ENCODE data around the gene MOGAT1. TPM values are rescaled to one million over a fixed set of nuclear protein-coding genes. Genes with fewer than 3 reads are reported as not detected.

The MOGAT1 gene
- total and polyA plus RNA-seq, 8 donors, result 0.17 to 0.38 (median 0.29) TPM; not detected in 4

DNA sequence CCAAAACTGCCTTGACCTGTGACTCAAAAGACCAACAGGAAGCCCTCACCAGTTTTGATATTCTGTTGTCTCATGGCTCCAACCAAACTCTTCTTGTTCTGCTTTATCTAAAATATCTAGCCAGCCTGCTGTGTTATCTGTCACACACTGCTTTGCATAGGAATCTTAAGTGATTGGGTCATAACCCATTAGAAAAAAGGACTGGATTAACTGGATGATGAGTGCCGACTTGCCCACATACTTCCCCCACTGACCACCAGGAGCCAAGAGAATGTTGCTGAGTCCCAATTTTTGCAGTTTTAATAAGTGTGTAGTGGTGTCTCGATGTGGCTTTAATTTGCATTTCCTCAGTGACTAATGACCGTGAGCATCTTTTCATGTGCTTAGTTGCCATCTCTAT lies 6.5 kb downstream of the MOGAT1 start:
- TF ChIP-seq CTCF (IDR thresholded peaks at IDR 0.05), result no peak
- no peak for DNase-seq
- no peak overlapping the region for H3K4me3 ChIP-seq
- H3K27me3 ChIP-seq, result no peaks in the 10 kb centered on the region
- 71 to 85% methylated on average over 3 of the region's 3 CpGs for WGBS, 2 donors
- no peaks in the 10 kb centered on the region for H3K9me3 ChIP-seq
- ATAC-seq, result no peak
- intact Hi-C loops (cut with DNase I), result no loop called here
- H3K36me3 ChIP-seq, result no peaks in the 10 kb centered on the region
- no peaks in the 10 kb centered on the region for H3K4me1 ChIP-seq
- FAIRE-seq, result no peak
- H3K27ac ChIP-seq, result no peak overlapping the region

GRCh38 chr2:222683805-222684204 lies 12.3 kb downstream of the MOGAT1 start:
- no peak for FAIRE-seq
- no peak for ATAC-seq
- Histone ChIP-seq H3K4me3 (no peak overlapping the region), H3K36me3 (no peaks in the 10 kb centered on the region), H3K9me3 (no peaks in the 10 kb centered on the region), H3K4me1 (no peaks in the 10 kb centered on the region), H3K27me3 (no peaks in the 10 kb centered on the region), H3K27ac (no peak overlapping the region)
- no peak for DNase-seq
- TF ChIP-seq CTCF (IDR thresholded peaks at IDR 0.05), result no peak
- 83 to 84% methylated on average over 3 of the region's 3 CpGs for WGBS, 2 donors
- intact Hi-C loops (cut with DNase I), result no loop called here

DNA sequence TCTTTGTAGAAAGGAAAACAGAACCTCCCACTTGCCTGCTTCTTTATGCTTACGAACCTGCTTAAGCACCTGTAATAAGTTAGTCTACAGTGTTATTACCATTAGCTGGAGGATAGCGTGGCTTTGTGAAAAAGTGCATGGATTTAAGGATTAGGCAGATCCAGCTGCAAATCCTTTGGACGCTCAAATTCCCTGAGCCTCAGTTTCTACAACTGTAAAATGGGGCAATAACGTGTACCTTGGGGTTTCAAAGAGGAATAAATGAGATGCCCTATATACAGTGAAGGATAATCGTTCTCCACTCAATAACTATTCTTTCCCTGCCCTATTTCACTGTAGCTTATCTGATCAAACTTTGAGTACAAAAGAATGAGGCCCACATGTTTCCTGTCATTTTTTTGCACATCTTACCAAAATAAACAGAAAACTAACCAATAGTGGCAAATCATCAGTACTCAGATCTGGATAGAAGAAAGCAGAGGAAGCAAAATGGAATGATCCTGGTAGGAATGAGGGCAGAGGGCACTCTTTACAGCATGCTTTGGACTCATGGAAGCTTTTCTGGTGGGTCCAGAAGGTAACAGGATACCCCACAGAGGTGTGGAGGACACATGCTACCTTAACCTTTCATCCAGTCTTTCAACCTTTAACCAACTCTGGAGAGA lies 14.8 kb downstream of the MOGAT1 start:
- H3K9me3 ChIP-seq, result no peaks in the 10 kb centered on the region
- H3K4me1 ChIP-seq, result no peaks in the 10 kb centered on the region
- TF ChIP-seq CTCF (IDR thresholded peaks at IDR 0.05), result no peak
- ATAC-seq (no peak), DNase-seq (no peak), FAIRE-seq (no peak)
- H3K27me3 ChIP-seq, result no peaks in the 10 kb centered on the region
- no peak overlapping the region for H3K27ac ChIP-seq
- H3K4me3 ChIP-seq, result no peak overlapping the region
- 61 to 73% methylated on average over 5 of the region's 5 CpGs for WGBS, 2 donors
- intact Hi-C loops (cut with DNase I), result no loop called here
- H3K36me3 ChIP-seq, result no peaks in the 10 kb centered on the region

DNA sequence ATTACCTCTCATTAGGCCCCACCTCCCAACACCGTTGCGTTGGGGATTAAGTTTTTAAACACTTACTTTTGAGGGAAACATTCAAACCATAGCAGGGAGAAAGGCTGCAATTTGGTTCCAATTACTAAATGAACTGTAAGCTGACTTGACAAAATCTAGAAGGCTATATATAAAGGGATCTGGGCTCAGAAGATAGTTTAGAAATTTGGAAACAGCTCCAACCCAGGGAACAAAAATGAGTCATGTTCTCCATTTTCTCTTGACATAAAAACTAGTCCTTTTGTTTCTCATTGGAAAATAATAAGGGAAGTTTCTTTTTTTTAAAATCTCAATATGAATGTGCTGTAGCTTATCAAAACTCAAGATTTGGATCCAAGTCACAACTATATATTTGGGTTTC lies 17.5 kb downstream of the MOGAT1 start:
- Histone ChIP-seq H3K4me3 (no peak overlapping the region), H3K27me3 (no peaks in the 10 kb centered on the region), H3K36me3 (no peaks in the 10 kb centered on the region), H3K4me1 (no peaks in the 10 kb centered on the region), H3K27ac (no peak overlapping the region), H3K9me3 (no peaks in the 10 kb centered on the region)
- intact Hi-C loops (cut with DNase I), result no loop called here
- TF ChIP-seq CTCF (IDR thresholded peaks at IDR 0.05), result no peak
- ATAC-seq, result no peak
- WGBS, 2 donors, result 72 to 77% methylated on average over 2 of the region's 2 CpGs
- no peak for FAIRE-seq
- no peak for DNase-seq

DNA sequence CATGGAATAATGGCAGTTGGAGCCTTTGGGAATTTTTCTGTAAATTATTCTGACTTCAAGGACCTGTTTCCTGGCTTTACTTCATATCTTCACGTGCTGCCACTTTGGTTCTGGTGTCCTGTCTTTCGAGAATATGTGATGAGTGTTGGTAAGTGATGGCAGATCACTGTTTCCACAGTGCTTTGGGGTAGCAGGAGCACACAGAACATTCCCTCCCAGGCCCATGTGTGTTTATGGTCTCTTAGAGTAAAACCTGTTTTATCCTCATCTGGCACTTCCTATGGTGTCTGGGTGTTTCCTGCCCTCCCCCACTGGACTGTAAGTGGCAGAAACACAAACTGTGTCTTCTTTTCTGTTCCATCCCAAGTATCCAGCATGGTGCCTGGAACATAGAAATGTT lies 17.9 kb downstream of the MOGAT1 start:
- 61 to 68% methylated on average over 2 of the region's 2 CpGs for WGBS, 2 donors
- DNase-seq (no peak), ATAC-seq (no peak), FAIRE-seq (no peak)
- Histone ChIP-seq H3K4me3 (no peak overlapping the region), H3K4me1 (no peaks in the 10 kb centered on the region), H3K27ac (no peak overlapping the region), H3K36me3 (no peaks in the 10 kb centered on the region), H3K27me3 (no peaks in the 10 kb centered on the region), H3K9me3 (no peaks in the 10 kb centered on the region)
- no peak for TF ChIP-seq CTCF (IDR thresholded peaks at IDR 0.05)
- intact Hi-C loops (cut with DNase I), result no loop called here

Data from pancreas (tissue), 10 donors.